HG02981 (cell line): ENCODE results near the gene ADORA3.

Experiments used
- ATAC-seq: cut with Tn5 transposase; IDR thresholded peaks from one replicate; pipeline ENCODE4 v1.9.1; 2021; ENCODE audit warnings: mild to moderate bottlenecking, moderate library complexity; ENCODE audit not compliant: unreplicated experiment

ADORA3 gene

DNA sequence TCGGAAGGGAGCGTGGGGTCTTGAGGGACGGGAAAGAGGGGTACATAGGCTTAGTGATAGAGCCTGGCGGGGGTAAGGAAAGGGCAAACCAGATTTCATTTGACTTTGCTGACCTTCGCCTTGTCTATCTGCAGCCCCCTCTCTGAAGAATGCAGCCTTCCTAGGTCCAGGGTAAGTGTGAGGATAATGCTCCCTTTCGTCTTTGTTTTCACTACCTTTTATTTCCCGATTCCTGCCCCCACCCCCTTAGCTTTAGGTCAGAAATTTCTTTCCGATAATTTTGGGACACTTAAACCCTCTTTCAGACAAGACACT is 53.8 kb downstream of the ADORA3 start:
- ATAC-seq: no peak
